NCI-H345 treated with DMSO at 0.1 percent for 48 hours (cell line): ENCODE measurements around the gene SLC44A1.
A peak's percentile ranks its signal among the peaks of the same experiment; 100 is the strongest.

ENCODE experiments used
- DNase-seq: peaks from one replicate; lab custom pipeline; 2025; ENCODE audit not compliant: unreplicated experiment; lab: John Stamatoyannopoulos, UW

The SLC44A1 gene

DNA sequence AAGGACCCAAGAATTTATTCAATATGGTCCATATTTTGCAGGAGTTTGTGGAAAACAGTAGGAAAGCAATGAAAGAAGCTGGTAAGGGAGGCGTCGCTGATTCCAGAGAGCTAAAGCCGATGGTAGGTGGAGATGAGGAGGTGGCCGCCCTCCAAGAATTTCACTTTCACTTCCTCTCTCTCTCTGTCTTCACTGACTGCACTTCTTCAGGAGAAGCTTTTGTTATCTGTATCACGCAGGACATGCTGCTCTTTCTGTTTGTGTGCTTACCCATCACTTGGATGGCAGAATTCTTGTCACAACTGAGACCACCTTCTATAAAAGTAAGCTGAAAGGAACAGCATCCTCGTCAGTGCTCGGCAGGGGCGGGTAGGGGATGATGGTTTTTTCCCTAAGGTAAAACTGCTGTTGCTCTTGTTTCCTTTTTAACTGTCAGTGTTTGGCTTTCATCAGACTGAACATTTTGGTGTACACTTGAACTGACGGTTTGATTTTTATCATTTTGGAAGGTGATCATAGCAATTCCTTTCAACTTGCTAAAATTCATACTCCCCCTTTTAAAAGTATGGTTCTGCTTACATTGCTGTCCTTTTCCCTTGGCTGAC lies 141.0 kb downstream of the SLC44A1 start:
- no peak for DNase-seq

GRCh38 chr9:105389796-105390195 lies 145.3 kb downstream of the SLC44A1 start:
- no peak for DNase-seq

- no peak for DNase-seq
Observed at GRCh38 chr9:105390871-105391270, 146.4 kb downstream of the SLC44A1 start.

DNA sequence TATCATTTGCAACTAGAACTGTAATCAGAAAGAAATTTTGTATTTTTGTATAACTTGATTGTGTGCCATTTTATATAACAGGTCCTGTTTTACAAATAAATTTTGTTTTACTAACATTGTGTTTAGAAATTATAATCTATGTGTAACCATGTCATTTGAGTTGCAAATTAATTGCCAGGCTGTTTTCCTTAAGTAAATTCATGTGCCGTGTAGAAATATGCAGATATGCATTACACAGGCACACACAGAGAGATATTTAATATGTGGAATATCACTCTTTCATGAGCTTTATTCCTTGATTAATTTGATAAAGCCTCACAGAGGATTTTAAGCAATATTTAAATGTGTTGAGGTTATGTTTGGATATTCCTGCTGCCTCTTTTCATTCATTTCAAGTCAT lies 146.8 kb downstream of the SLC44A1 start:
- no peak for DNase-seq

GRCh38 chr9:105392531-105392930 lies 148.1 kb downstream of the SLC44A1 start:
- no peak for DNase-seq

DNA sequence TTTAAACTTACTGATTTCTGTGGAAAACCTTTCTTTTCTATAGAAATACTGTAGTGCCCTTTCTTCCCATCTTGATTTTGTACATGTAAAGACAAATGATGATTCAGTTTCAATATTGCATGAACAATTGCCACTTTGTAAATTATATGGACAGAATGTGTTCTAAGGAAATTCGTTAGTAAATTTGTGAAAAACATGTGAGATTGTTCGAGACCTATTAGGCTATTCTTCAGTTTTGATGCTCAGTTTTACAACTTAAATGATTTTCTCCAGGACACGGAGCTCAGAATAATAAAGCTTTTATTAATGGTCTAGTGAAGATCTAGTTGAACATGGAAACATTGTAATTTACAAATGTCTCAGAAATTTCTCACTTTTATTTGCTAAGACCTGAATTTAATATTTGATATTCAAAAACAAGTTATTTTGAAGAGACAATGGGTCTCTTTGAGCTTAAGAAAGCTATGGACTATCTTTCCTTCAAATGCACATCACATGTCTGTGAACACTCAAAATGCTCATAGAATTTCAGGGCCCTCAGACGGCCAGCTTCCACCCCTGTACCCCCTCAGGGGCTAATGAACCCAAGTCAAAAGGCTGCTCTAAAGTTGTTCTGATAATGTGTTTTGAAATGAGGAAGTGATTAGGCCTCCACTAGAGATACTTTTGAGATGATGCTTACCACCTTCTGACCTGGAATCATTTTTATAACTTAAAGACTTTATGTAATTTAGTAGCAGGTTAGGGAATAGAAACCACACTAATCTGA lies 149.3 kb downstream of the SLC44A1 start:
- no peak for DNase-seq

GRCh38 chr9:105396441-105396840 lies 152.0 kb downstream of the SLC44A1 start:
- no peak for DNase-seq

DNA sequence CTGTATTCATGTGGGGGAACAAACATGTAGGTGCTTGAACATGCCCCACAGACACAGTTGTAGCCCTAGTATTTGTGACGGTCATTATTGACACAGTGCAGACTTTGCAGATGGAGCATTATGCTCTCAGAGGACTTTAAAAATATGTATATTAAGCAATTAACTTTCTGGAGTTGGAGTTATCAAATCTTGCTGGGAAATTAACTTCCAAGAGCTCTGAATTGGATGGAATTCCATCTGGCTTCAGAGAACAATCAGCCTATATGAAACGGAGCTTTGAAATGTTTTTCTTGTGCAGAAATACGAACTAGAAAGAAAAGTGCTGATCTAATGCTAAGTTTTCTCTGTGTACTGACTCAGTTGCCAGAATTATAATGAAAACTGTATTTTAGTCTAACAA lies 152.4 kb downstream of the SLC44A1 start:
- DNase-seq = no peak

GRCh38 chr9:105399117-105399516 lies 154.7 kb downstream of the SLC44A1 start:
- no peak for DNase-seq

- no peak for DNase-seq
Observed at GRCh38 chr9:105401651-105402050, 157.2 kb downstream of the SLC44A1 start.

DNA sequence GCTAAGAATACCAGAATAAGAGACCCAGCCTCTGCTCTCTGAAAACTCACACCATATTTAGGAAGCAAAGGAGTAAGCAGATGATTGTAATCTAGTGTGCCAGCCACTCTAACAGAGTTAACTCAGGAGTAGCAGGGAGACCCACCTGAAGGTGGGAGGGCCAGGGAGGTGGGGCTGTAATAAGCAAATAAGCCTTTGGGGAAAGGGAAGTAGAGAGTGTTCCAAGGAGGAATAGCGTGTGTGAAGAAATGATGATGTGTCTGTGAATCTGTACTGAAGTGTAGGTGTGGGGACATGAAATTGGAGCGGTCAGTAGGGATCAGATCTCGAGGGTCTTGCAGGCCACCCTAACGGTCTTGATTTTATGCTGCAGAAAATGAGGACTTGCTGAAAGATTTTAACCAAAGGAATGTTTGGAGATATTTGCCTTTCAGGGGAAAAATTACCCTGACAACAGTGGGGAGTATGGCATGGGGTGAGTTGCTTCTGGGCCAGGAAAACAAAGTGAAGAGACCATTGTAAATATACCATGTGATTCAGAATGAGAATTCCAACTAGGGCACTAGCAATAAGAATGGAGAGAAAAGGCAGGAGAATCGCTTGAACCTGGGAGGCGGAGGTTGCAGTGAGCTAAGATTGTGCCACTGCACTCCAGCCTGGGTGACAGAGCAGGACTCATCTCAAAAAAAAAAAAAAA lies 159.2 kb downstream of the SLC44A1 start:
- no peak for DNase-seq

GRCh38 chr9:105405514-105406131 lies 161.2 kb downstream of the SLC44A1 start:
- DNase-seq = peak; percentile 11

- no peak for DNase-seq
Observed at GRCh38 chr9:105406369-105406768, 161.9 kb downstream of the SLC44A1 start.

DNA sequence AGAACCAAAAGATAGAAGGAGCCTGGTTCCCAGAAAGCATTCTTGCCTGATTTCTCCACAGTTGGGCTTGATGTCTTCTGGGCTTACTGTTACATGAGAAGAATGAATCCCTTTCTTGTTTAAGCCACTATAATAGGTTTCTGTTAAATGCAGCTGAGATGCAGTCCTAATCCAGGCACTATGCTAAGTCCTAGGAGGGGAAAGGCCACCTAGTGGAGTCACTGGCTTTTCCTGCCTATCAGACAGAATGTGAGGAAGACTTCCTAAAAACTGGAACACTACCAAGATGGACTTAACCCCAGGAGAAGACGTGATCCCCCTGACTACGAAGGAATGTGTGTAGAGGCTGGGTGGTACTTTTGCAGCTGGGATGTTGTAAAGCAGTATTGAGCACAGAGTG lies 169.1 kb downstream of the SLC44A1 start:
- DNase-seq = no peak

DNA sequence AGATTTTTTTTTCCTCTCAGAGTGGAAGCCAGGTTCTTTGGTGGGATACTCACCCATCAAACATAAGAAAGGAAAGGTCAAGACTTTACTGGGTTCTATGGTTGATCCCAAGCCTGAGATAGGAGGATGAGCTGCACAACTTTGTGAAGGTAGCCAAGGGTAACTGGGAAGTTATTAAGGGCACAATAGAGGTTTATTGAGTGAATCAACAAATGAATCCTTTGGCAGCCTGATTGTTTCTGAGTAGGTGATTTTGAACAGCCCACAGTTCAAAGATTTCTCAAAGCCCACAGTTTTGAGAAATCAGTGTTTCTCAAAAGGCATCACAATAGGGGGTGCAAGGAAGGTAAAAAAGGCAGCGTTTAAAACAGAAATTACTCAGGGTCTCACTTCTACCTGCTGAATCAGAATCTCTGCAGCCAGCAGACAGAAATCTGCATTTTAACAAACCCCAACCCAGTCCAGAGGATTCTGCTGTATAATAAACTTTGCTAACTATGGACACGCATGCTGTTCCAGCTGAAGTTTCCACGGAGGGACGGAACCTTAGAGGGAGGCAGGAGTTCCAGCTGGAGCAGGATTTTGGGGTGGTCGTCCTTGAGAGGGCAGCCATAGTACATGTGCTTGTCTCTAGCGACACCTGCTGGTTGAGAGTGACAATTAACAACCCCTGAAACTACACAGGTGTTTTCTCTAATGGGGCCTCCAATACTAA lies 170.7 kb downstream of the SLC44A1 start:
- DNase-seq = peak; percentile 51

DNA sequence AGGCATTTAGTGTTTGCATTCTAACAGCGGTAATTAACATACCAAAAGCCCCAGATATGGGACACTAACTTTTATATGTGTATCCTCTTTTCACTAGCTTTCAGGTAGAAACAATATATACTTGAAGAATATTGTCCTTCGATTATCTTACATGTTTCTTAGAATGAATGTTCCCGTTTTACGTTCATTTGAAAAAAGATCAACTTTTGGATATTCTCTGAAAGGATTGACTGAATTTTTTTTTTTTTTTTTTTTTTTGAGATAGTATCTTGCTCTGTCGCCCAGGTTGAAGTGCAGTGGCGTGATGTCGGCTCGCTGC lies 171.2 kb downstream of the SLC44A1 start:
- DNase-seq = no peak

- DNase-seq = no peak
Observed at GRCh38 chr9:105416840-105417239, 172.4 kb downstream of the SLC44A1 start.

DNA sequence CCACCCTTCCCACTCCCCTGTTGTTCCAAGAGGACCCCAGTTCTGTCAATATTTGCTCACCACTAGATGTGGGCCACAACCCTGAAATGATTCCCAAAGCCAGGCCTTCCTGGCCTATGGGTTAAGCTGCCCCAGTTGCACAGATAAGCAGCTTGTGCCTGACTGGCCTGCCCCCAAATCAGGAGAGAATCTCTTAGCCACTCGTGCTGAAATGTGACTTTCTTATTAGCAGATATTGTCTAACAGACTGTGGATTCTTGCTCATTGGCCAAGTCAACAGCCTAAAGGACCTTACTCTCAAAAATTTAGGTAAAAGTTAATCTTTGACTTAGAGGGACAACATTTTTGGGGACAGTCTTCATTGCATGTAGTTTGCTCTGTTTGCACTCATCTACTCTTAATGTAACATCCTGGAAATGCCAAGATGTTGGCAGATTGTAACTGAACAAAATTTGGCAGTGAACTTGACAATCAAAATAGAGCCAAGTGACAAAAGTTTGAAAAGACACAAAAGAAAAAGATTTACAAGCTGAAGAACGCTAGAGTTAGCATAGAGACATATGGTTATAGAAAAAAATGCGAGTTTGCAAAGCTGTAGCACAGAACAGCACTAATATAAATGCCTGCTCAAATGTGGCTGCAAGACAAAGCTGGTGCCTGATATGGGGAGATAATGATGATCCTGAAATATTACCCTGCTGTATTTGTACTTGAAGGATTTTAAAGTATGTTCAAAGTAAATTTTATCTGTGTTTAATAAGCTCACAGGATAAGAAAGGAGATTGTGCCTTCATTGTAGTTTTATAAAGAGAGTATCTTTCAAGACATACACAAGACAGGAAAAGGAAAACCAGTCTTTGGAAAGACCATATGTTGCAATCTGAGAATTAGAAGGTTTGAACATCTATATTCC lies 174.4 kb downstream of the SLC44A1 start:
- DNase-seq = no peak

- DNase-seq = no peak
Observed at GRCh38 chr9:105419816-105420597, 175.6 kb downstream of the SLC44A1 start.
